Measurements from ENCODE around the gene DOCK2.

DNA sequence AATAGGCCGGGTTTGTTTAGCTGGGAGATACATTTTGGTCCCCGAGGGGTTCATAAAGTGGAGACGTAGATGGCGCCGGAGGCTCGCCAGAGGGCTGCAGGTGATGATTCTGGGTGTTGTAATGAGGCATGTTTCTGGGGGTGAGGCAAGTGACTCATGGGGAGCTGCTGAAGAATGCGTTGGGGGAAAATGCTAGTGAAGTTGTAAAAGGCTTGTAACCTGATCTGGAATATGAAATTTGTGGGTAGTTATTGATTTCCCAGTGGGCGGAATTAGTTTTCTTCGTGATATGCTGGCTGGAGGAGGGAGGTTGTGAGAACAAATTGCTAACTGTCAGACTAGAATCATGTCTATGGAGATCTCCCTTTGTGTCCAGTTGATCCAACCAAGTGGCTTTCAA, 158.3 kb downstream of the DOCK2 start:
- TF ChIP-seq CTCF (IDR thresholded peaks at IDR 0.05): no peak
- TF ChIP-seq POLR2A (IDR thresholded peaks at IDR 0.05): no peak
